Vagina (tissue), 2 donors: ENCODE data around the gene IFNGR1. TPM values are rescaled to one million over a fixed set of nuclear protein-coding genes. Genes with fewer than 3 reads are reported as not detected.

ENCODE experiments used
- DNase-seq, 2 donors: peaks; one replicate each; pipeline ENCODE4 v3.0.0-alpha.2; 2017; ENCODE audit errors: extremely low spot score in 2 of 2
- H3K27ac ChIP-seq: fragments of 200-600 bp; sonication (generic); one replicate; pipeline ENCODE4 v1.5.1; 2019
- H3K27me3 ChIP-seq: fragments of 200-600 bp; sonication (generic); one replicate; pipeline ENCODE4 v1.5.1; 2019
- H3K36me3 ChIP-seq, 2 donors: fragments of 200-600 bp; sonication (generic); one replicate each; pipeline ENCODE4 v1.5.1; 2017 to 2019
- H3K4me1 ChIP-seq: fragments of 200-600 bp; sonication (generic); one replicate; pipeline ENCODE4 v1.5.1; 2019
- H3K4me3 ChIP-seq, 2 donors: fragments of 200-600 bp; sonication (generic); 1 replicate in 1 of 2; 2 replicates in 1 of 2; pipeline ENCODE4 v1.5.1; 2016 to 2019
- H3K9me3 ChIP-seq: fragments of 200-600 bp; sonication (generic); one replicate; pipeline ENCODE4 v1.5.1; 2019
- CTCF ChIP-seq, 3 experiments: fragments of 450-650 bp in 2 of 3; fragments of 200-600 bp in 1 of 3; sonication (generic) in 1 of 3; IDR thresholded peaks; one replicate each; pipeline ENCODE4 v1.5.1; 2017 to 2019; ENCODE audit warnings: antibody characterized with exemption in 3 of 3, mild to moderate bottlenecking in 2 of 3, moderate library complexity in 2 of 3
- POLR2A ChIP-seq, 2 donors: fragments of 450-650 bp; IDR thresholded peaks; one replicate each; pipeline ENCODE4 v1.6.1; 2017; ENCODE audit warnings: antibody characterized with exemption in 2 of 2, mild to moderate bottlenecking in 2 of 2, moderate library complexity in 2 of 2
- POLR2AphosphoS5 ChIP-seq, 2 donors: sonication (generic); formaldehyde crosslinking; IDR thresholded peaks; one replicate each; pipeline ENCODE4 v1.9.0; 2017; ENCODE audit warnings: antibody characterized with exemption in 2 of 2, mild to moderate bottlenecking in 2 of 2, low read depth in 1 of 2; ENCODE audit not compliant: insufficient read depth in 1 of 2
- intact Hi-C: fragments of 100-400 bp; cut with DNase I; formaldehyde crosslinking; loops from one replicate; pipeline ENCODE4 v1.15.1; 2023
- total RNA-seq: library from RNA; depleted of rRNA; stranded (reverse); fragments of >200 nt; gene quantifications from one replicate; pipeline ENCODE4 v1.2.3, GENCODE V29; 2016

The IFNGR1 gene
- total RNA-seq, 1 donor from 2014 or later, result 76.6 TPM

GRCh38 chr6:137247724-137248123, 28.5 kb upstream of the IFNGR1 start:
- TF ChIP-seq POLR2A (IDR thresholded peaks at IDR 0.05) (no peak), POLR2AphosphoS5 (IDR thresholded peaks at IDR 0.05; ENCODE audit: insufficient read depth in 1 of 2, low read depth in 1 of 2) (no peak), CTCF (IDR thresholded peaks at IDR 0.05) (no peak)
- H3K4me1 ChIP-seq, result no peaks in the 10 kb centered on the region
- intact Hi-C loops, result no loop called here
- H3K9me3 ChIP-seq, result no peaks in the 10 kb centered on the region
- H3K27ac ChIP-seq, result no peak overlapping the region
- H3K4me3 ChIP-seq, result no peak overlapping the region
- no peak for DNase-seq
- no peaks in the 10 kb centered on the region for H3K36me3 ChIP-seq
- H3K27me3 ChIP-seq, result no peaks in the 10 kb centered on the region

- Histone ChIP-seq H3K36me3 (no peaks in the 10 kb centered on the region), H3K27me3 (no peaks in the 10 kb centered on the region), H3K4me1 (no peaks in the 10 kb centered on the region), H3K9me3 (no peaks in the 10 kb centered on the region), H3K4me3 (no peak overlapping the region), H3K27ac (no peak overlapping the region)
- TF ChIP-seq POLR2AphosphoS5 (IDR thresholded peaks at IDR 0.05; ENCODE audit: insufficient read depth in 1 of 2, low read depth in 1 of 2) (no peak), POLR2A (IDR thresholded peaks at IDR 0.05) (no peak), CTCF (IDR thresholded peaks at IDR 0.05) (no peak)
- no peak for DNase-seq
- intact Hi-C loops, result no loop called here
These were observed 27.6 kb upstream of the IFNGR1 start for GRCh38 chr6:137246791-137247202.

GRCh38 chr6:137246164-137246563, 27.0 kb upstream of the IFNGR1 start:
- Histone ChIP-seq H3K9me3 (no peaks in the 10 kb centered on the region), H3K27ac (no peak overlapping the region), H3K27me3 (no peaks in the 10 kb centered on the region), H3K4me1 (no peaks in the 10 kb centered on the region), H3K36me3 (no peaks in the 10 kb centered on the region), H3K4me3 (no peak overlapping the region)
- intact Hi-C loops, result no loop called here
- no peak for DNase-seq
- TF ChIP-seq POLR2A (IDR thresholded peaks at IDR 0.05), result no peak
- no peak for TF ChIP-seq CTCF (IDR thresholded peaks at IDR 0.05)
- no peak for TF ChIP-seq POLR2AphosphoS5 (IDR thresholded peaks at IDR 0.05; ENCODE audit: insufficient read depth in 1 of 2, low read depth in 1 of 2)

- no peak overlapping the region for H3K27ac ChIP-seq
- no peaks in the 10 kb centered on the region for H3K36me3 ChIP-seq
- no peaks in the 10 kb centered on the region for H3K9me3 ChIP-seq
- H3K27me3 ChIP-seq, result no peaks in the 10 kb centered on the region
- peaks cover 30% of the 10 kb centered on the region for H3K4me1 ChIP-seq
- intact Hi-C loops, result no loop called here
- no peak for DNase-seq
- H3K4me3 ChIP-seq, result no peak overlapping the region
- TF ChIP-seq POLR2A (IDR thresholded peaks at IDR 0.05) (no peak), POLR2AphosphoS5 (IDR thresholded peaks at IDR 0.05; ENCODE audit: insufficient read depth in 1 of 2, low read depth in 1 of 2) (no peak), CTCF (IDR thresholded peaks at IDR 0.05) (no peak)
These were observed 22.4 kb upstream of the IFNGR1 start for GRCh38 chr6:137241481-137242038.

GRCh38 chr6:137240168-137240567, 21.0 kb upstream of the IFNGR1 start:
- intact Hi-C loops, result no loop called here
- H3K4me1 ChIP-seq, result peaks cover 34% of the 10 kb centered on the region
- no peak overlapping the region for H3K27ac ChIP-seq
- H3K9me3 ChIP-seq, result no peaks in the 10 kb centered on the region
- H3K36me3 ChIP-seq, result no peaks in the 10 kb centered on the region
- peak in 1 of 2 donors; percentile 93 for DNase-seq
- no peaks in the 10 kb centered on the region for H3K27me3 ChIP-seq
- TF ChIP-seq POLR2A (IDR thresholded peaks at IDR 0.05) (no peak), CTCF (IDR thresholded peaks at IDR 0.05) (no peak), POLR2AphosphoS5 (IDR thresholded peaks at IDR 0.05; ENCODE audit: insufficient read depth in 1 of 2, low read depth in 1 of 2) (peak in 1 of 2 donors; percentile 75)
- no peak overlapping the region for H3K4me3 ChIP-seq
